HepG2 (cell line): ENCODE data around the gene STH. TPM values are rescaled to one million over a fixed set of nuclear protein-coding genes. Genes with fewer than 3 reads are reported as not detected.

ENCODE experiments used
- BCL6 ChIP-seq: IDR thresholded peaks from 2 replicates; pipeline ENCODE4 v1.6.1; 2016; ENCODE audit warnings: missing genetic modification reagents, missing compliant biosample characterization
- CEBPG ChIP-seq: IDR thresholded peaks from 2 replicates; pipeline ENCODE4 v1.6.1; 2016
- DMAP1 ChIP-seq: IDR thresholded peaks from 2 replicates; pipeline ENCODE4 v1.6.1; 2016
- ESRRA ChIP-seq: sonication (generic); formaldehyde crosslinking; IDR thresholded peaks from 2 replicates; pipeline ENCODE4 v1.5.1; 2020; ENCODE audit warnings: mild to moderate bottlenecking, low read depth, missing genetic modification reagents
- FOXA3 ChIP-seq: IDR thresholded peaks from 2 replicates; pipeline ENCODE4 v1.6.1; 2016; ENCODE audit warnings: missing genetic modification reagents, missing compliant biosample characterization
- FOXJ3 ChIP-seq: sonication (generic); formaldehyde crosslinking; IDR thresholded peaks from 2 replicates; pipeline ENCODE4 v1.4.0; 2020; ENCODE audit warnings: missing genetic modification reagents, mild to moderate bottlenecking, borderline replicate concordance
- FOXK1 ChIP-seq: sonication (generic); formaldehyde crosslinking; IDR thresholded peaks from 2 replicates; pipeline ENCODE4 v1.4.0; 2020; ENCODE audit warnings: low read depth, missing genetic modification reagents, borderline replicate concordance
- FOXO1 ChIP-seq: sonication (generic); formaldehyde crosslinking; IDR thresholded peaks from 2 replicates; pipeline ENCODE4 v1.4.0; 2020; ENCODE audit warnings: missing genetic modification reagents
- GLI4 ChIP-seq: sonication (generic); formaldehyde crosslinking; IDR thresholded peaks from 2 replicates; pipeline ENCODE4 v1.5.1; 2020; ENCODE audit warnings: missing genetic modification reagents, mild to moderate bottlenecking, moderate library complexity, borderline replicate concordance
- HOXA9 ChIP-seq: sonication (generic); formaldehyde crosslinking; IDR thresholded peaks from 2 replicates; pipeline ENCODE4 v1.8.1; 2022; ENCODE audit warnings: missing genetic modification reagents, mild to moderate bottlenecking, moderate library complexity, borderline replicate concordance
- IRF2 ChIP-seq: IDR thresholded peaks from 2 replicates; pipeline ENCODE4 v1.6.1; 2018; ENCODE audit warnings: missing genetic modification reagents, missing compliant biosample characterization
- ISL2 ChIP-seq: sonication (generic); formaldehyde crosslinking; IDR thresholded peaks from 2 replicates; pipeline ENCODE4 v1.5.0; 2020; ENCODE audit warnings: missing genetic modification reagents
- RARG ChIP-seq: sonication (generic); formaldehyde crosslinking; IDR thresholded peaks from 2 replicates; pipeline ENCODE4 v1.4.0; 2020; ENCODE audit warnings: low read depth, mild to moderate bottlenecking, missing genetic modification reagents
- SRSF4 ChIP-seq: fragments of 200-400 bp; formaldehyde crosslinking; IDR thresholded peaks from one replicate; pipeline ENCODE4 v1.6.1; 2018; ENCODE audit warnings: mild to moderate bottlenecking, low read depth, low read length, moderate library complexity; ENCODE audit not compliant: poor library complexity, severe bottlenecking
- ZNF12 ChIP-seq: sonication (generic); formaldehyde crosslinking; IDR thresholded peaks from 2 replicates; pipeline ENCODE4 v1.5.0; 2020; ENCODE audit warnings: missing genetic modification reagents
- ZNF292 ChIP-seq: sonication (generic); formaldehyde crosslinking; IDR thresholded peaks from 2 replicates; pipeline ENCODE4 v1.8.1; 2022; ENCODE audit warnings: mild to moderate bottlenecking, low read depth, missing genetic modification reagents, borderline replicate concordance
- ZNF550 ChIP-seq: sonication (generic); formaldehyde crosslinking; IDR thresholded peaks from 2 replicates; pipeline ENCODE4 v1.4.0; 2020; ENCODE audit warnings: mild to moderate bottlenecking, missing genetic modification reagents, borderline replicate concordance
- ZNF577 ChIP-seq: sonication (generic); formaldehyde crosslinking; IDR thresholded peaks from 2 replicates; pipeline ENCODE4 v1.4.0; 2020; ENCODE audit warnings: mild to moderate bottlenecking, low read depth, missing genetic modification reagents, borderline replicate concordance
- ZNF7 ChIP-seq: IDR thresholded peaks from 2 replicates; pipeline ENCODE4 v1.6.1; 2016; ENCODE audit warnings: missing biosample characterization, missing genetic modification reagents
- ZNF720 ChIP-seq: sonication (generic); formaldehyde crosslinking; IDR thresholded peaks from 2 replicates; pipeline ENCODE4 v1.4.0; 2020; ENCODE audit warnings: missing genetic modification reagents
- ZNF772 ChIP-seq: sonication (generic); formaldehyde crosslinking; IDR thresholded peaks from 2 replicates; pipeline ENCODE4 v1.5.0; 2020; ENCODE audit warnings: mild to moderate bottlenecking, missing genetic modification reagents
- ZNF883 ChIP-seq: sonication (generic); formaldehyde crosslinking; IDR thresholded peaks from 2 replicates; pipeline ENCODE4 v1.5.1; 2020; ENCODE audit warnings: mild to moderate bottlenecking, missing genetic modification reagents; ENCODE audit errors: not compliant biosample characterization
- ZZZ3 ChIP-seq: sonication (generic); formaldehyde crosslinking; IDR thresholded peaks from 2 replicates; pipeline ENCODE4 v1.4.0; 2020; ENCODE audit warnings: missing genetic modification reagents, mild to moderate bottlenecking, borderline replicate concordance
- polyA plus RNA-seq, 8 experiments: library from polyadenylated mRNA; depleted of rRNA in 3 of 8; stranded (reverse) in 7 of 8; unstranded in 1 of 8; fragments of >200 nt; fragmentation: Illumina TruSeq in 4 of 8; extraction: Trizol in 4 of 8; gene quantifications; 2 replicates each; pipeline versions ENCODE4 v1.2.1 to v1.2.3, GENCODE V29; 2011 to 2016; ENCODE audit warnings: low read depth in 4 of 8, missing spikeins in 1 of 8, mixed read lengths in 1 of 8; ENCODE audit not compliant: insufficient read depth in 1 of 8
- total RNA-seq, 5 experiments: library from RNA; depleted of rRNA; stranded (reverse); fragments of >200 nt; fragmentation: Illumina TruSeq; extraction: Trizol; gene quantifications; 2 replicates each; pipeline ENCODE4 v1.2.3, GENCODE V29; 2016; ENCODE audit warnings: low read depth in 1 of 5
- TF ChIP-seq, protein P1 (sequence below): sonication (generic); formaldehyde crosslinking; IDR thresholded peaks from 2 replicates; pipeline ENCODE4 v1.4.0; 2020; ENCODE audit warnings: mild to moderate bottlenecking, missing genetic modification reagents
- TF ChIP-seq, protein P2 (sequence below): sonication (generic); formaldehyde crosslinking; IDR thresholded peaks from 2 replicates; pipeline ENCODE4 v1.5.0; 2020; ENCODE audit warnings: mild to moderate bottlenecking, missing genetic modification reagents
- TF ChIP-seq, protein P3 (sequence below): sonication (generic); formaldehyde crosslinking; IDR thresholded peaks from 2 replicates; pipeline ENCODE4 v1.8.0; 2022; ENCODE audit warnings: mild to moderate bottlenecking, missing genetic modification reagents, moderate library complexity
- TF ChIP-seq, protein P4 (sequence below): sonication (generic); formaldehyde crosslinking; IDR thresholded peaks from 2 replicates; pipeline ENCODE4 v1.4.0; 2020; ENCODE audit warnings: missing genetic modification reagents

STH gene
- total and polyA plus RNA-seq, 2 of the 13 experiments (the other 11 are each of a cell fraction or from before 2014, with no cell fraction given), result not detected

DNA sequence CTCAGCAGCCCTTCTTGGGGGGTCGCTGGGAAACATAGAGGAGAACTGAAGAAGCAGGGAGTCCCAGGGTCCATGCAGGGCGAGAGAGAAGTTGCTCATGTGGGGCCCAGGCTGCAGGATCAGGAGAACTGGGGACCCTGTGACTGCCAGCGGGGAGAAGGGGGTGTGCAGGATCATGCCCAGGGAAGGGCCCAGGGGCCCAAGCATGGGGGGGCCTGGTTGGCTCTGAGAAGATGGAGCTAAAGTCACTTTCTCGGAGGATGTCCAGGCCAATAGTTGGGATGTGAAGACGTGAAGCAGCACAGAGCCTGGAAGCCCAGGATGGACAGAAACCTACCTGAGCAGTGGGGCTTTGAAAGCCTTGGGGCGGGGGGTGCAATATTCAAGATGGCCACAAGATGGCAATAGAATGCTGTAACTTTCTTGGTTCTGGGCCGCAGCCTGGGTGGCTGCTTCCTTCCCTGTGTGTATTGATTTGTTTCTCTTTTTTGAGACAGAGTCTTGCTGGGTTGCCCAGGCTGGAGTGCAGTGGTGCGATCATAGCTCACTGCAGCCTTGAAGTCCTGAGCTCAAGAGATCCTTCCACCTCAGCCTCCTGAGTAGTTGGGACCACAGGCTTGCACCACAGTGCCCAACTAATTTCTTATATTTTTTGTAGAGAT lies 3.4 kb downstream of the STH start (continued):
- TF ChIP-seq, protein P1, sequence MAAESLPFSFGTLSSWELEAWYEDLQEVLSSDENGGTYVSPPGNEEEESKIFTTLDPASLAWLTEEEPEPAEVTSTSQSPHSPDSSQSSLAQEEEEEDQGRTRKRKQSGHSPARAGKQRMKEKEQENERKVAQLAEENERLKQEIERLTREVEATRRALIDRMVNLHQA (CRISPR knock-in tag), result no peak
- TF ChIP-seq BCL6 (CRISPR knock-in tag), result 0 out of 2 replicates have a peak, but pooled peaks have one; percentile 14
- TF ChIP-seq ZNF577 (CRISPR knock-in tag), result no peak
- no peak for TF ChIP-seq SRSF4
- no peak for TF ChIP-seq ZNF7 (CRISPR knock-in tag)
- TF ChIP-seq, protein P2, sequence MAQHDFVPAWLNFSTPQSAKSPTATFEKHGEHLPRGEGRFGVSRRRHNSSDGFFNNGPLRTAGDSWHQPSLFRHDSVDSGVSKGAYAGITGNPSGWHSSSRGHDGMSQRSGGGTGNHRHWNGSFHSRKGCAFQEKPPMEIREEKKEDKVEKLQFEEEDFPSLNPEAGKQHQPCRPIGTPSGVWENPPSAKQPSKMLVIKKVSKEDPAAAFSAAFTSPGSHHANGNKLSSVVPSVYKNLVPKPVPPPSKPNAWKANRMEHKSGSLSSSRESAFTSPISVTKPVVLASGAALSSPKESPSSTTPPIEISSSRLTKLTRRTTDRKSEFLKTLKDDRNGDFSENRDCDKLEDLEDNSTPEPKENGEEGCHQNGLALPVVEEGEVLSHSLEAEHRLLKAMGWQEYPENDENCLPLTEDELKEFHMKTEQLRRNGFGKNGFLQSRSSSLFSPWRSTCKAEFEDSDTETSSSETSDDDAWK (CRISPR knock-in tag), result no peak
- TF ChIP-seq ZNF12 (CRISPR knock-in tag), result no peak
- peak; percentile 92 for TF ChIP-seq ZNF883 (CRISPR knock-in tag)
- TF ChIP-seq IRF2 (CRISPR knock-in tag), result peak; percentile 73; the same call in 1 of the 2 replicates
- TF ChIP-seq CEBPG (CRISPR knock-in tag), result peak; percentile 44; the same call in 1 of the 2 replicates
- TF ChIP-seq HOXA9 (CRISPR knock-in tag), result no peak
- TF ChIP-seq ZNF550, result no peak
- TF ChIP-seq ESRRA (CRISPR knock-in tag), result no peak
- TF ChIP-seq DMAP1, result 0 out of 2 replicates have a peak, but pooled peaks have one; percentile 20
- TF ChIP-seq FOXA3, result peak; percentile 56; the same call in 1 of the 2 replicates
- TF ChIP-seq, protein P3, sequence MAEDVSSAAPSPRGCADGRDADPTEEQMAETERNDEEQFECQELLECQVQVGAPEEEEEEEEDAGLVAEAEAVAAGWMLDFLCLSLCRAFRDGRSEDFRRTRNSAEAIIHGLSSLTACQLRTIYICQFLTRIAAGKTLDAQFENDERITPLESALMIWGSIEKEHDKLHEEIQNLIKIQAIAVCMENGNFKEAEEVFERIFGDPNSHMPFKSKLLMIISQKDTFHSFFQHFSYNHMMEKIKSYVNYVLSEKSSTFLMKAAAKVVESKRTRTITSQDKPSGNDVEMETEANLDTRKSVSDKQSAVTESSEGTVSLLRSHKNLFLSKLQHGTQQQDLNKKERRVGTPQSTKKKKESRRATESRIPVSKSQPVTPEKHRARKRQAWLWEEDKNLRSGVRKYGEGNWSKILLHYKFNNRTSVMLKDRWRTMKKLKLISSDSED (CRISPR knock-in tag), result no peak
- peak; percentile 58; the same call in 1 of the 2 replicates for TF ChIP-seq FOXK1 (CRISPR knock-in tag)
- TF ChIP-seq ZNF772 (CRISPR knock-in tag), result peak; percentile 35; the same call in 1 of the 2 replicates
- TF ChIP-seq FOXO1 (CRISPR knock-in tag), result peak; percentile 75; the same call in 1 of the 2 replicates
- TF ChIP-seq GLI4 (CRISPR knock-in tag), result no peak
- no peak for TF ChIP-seq ZZZ3
- TF ChIP-seq, protein P4, sequence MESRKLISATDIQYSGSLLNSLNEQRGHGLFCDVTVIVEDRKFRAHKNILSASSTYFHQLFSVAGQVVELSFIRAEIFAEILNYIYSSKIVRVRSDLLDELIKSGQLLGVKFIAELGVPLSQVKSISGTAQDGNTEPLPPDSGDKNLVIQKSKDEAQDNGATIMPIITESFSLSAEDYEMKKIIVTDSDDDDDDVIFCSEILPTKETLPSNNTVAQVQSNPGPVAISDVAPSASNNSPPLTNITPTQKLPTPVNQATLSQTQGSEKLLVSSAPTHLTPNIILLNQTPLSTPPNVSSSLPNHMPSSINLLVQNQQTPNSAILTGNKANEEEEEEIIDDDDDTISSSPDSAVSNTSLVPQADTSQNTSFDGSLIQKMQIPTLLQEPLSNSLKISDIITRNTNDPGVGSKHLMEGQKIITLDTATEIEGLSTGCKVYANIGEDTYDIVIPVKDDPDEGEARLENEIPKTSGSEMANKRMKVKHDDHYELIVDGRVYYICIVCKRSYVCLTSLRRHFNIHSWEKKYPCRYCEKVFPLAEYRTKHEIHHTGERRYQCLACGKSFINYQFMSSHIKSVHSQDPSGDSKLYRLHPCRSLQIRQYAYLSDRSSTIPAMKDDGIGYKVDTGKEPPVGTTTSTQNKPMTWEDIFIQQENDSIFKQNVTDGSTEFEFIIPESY (CRISPR knock-in tag), result no peak; the same call in 1 of the 2 replicates
- TF ChIP-seq FOXJ3 (CRISPR knock-in tag), result peak; percentile 54; the same call in 1 of the 2 replicates
- TF ChIP-seq ZNF720 (CRISPR knock-in tag), result no peak
- peak; percentile 18; the same call in 1 of the 2 replicates for TF ChIP-seq ZNF292
- 0 out of 2 replicates have a peak, but pooled peaks have one; percentile 36 for TF ChIP-seq ISL2 (CRISPR knock-in tag)
- no peak for TF ChIP-seq RARG (CRISPR knock-in tag)
